ENCODE measurements around the gene MESD.
A peak's percentile ranks its signal among the peaks of the same experiment; 100 is the strongest.

The MESD gene

GRCh38 chr15:80934761-80935221 is 54.8 kb downstream of the MESD start:
- no peak for DNase-seq

DNA sequence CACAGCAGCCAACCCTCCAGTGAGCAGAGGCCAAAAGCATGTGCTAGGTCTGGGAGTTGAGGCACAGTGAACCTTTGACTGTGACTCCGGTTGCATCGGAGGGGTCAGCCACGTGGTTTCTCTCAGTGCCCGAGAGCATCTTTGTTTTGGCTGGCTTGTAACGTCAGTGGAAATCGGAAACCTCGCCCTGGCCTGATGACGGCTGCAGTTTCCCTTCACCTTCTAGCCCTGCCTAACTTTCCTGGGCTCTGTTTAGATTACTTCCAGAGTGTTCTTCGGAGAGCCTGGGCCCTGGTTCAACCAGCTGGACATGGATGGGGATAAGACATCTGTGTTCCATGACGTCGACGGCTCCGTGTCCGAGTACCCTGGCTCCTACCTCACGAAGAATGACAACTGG is 56.6 kb downstream of the MESD start:
- no peak for DNase-seq

DNA sequence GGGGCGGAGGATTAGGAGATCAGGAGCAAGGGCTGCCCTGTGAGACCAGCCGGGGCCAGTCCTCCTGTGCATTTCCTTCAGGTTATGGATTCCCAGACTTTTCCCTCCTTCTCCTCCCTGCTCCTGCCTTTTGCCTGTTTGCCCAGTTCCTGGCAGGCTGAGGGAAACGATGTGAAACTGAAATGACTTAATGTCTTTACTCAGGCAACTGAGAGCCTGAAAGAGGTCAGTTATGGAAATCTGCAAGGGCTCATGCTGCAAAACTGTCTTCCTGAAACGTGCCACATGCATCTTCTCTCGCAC is 57.2 kb downstream of the MESD start:
- DNase-seq, result no peak

DNA sequence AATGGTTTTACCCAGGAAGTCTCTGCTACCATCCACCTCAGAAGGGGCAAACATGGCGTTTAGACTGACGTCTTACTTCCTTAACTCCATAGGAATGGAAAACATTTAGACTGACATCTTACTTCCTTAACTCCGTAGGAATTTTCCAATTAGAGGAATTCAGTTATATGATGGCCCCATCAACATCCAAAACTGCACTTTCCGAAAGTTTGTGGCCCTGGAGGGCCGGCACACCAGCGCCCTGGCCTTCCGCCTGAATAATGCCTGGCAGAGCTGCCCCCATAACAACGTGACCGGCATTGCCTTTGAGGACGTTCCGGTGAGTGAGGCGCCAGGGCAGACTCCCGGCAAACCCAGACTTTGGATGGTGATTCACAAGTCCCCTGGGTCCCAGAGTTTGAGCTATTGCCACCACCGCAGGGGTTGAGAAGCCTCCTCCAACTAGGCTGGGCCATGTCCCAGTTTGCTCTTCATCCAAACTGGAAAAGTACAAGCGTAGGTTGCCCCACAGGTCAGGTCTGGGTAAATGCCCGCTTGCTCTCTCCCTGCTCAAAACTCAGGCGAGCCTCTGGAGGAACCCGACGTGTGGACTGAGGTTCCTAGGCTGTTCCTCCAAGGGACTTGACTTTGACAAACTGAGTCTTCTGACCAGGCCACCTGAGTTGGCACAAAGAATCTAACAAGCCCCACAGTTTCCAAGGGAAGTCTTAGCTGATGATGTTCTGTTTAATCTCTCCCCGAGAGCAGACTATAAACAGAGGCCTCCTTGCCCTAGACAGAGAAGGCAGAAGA is 57.7 kb downstream of the MESD start:
- DNase-seq, result no peak

- DNase-seq, result no peak
Observed at GRCh38 chr15:80931191-80931590, 58.4 kb downstream of the MESD start.

GRCh38 chr15:80929689-80930088 is 59.9 kb downstream of the MESD start:
- DNase-seq, result no peak

- no peak for DNase-seq
Observed at GRCh38 chr15:80929225-80929624, 60.4 kb downstream of the MESD start.

GRCh38 chr15:80926126-80926525 is 63.5 kb downstream of the MESD start:
- no peak for DNase-seq

DNA sequence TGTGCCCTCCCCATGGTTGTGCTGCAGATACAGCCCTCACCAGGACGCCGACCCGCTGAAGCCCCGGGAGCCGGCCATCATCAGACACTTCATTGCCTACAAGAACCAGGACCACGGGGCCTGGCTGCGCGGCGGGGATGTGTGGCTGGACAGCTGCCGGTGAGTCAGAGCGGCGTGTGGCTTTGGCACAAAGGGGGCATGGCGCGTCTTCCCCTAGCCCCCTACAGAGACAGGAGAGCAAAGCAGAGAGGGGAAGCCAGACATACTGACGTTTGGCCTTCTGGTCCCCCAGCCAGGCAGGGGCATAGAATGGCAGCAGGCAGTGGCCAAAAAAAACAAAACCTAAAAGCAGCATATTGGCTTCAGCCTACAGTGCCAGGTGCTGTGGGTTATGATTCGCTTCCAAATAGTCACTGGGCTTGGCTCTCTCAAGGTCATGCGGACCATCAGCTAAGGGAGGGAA is 64.0 kb downstream of the MESD start:
- DNase-seq, result no peak

DNA sequence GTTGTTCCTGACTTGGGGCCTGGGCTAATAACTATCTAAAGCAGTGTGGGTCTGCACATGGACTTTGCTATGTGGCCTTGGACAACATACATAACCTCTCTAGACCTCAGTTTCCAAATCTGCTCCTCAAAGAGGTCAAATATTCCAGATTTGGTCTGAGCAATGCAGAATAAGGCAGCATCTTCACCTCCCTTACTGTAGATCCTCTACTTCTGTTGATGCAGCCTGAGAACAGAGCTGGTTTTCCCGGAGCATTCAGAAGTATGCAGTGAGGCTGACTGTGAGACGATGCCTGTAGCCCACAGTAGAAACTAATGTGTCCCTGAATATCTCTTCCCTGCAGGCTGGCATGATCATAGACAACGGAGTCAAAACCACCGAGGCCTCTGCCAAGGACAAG is 65.3 kb downstream of the MESD start:
- no peak for DNase-seq

- no peak for DNase-seq
Observed at GRCh38 chr15:80923668-80924067, 66.0 kb downstream of the MESD start.

DNA sequence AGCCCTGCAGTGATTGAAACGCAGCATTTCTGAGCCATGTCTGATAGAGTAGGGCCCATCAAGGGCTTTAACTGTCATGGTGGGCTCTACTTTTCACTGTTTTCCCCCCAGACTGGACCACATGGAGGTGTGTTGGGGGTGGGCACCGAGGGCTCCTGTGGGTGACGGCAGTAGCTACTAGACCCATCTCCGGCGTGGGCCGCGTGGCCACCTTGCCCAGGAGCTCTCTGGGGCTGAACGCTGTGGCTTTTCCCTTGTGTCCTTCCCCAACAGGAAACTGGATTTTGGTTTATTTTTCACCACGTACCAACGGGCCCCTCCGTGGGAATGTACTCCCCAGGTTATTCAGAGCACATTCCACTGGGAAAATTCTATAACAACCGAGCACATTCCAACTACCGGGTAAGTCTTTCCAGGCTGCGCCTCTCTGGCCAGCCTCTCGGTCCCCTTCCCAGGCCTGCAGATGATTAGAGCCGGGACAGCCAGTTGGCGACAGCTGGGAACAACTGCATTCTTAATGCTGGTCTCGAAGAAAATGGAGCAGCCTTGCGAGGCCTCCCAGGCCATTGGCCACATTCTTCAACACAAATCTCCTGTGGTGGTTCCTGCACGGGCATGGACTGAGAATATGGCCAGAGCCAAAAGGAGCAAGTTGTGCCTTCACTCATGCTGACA is 67.7 kb downstream of the MESD start:
- DNase-seq, result no peak

DNA sequence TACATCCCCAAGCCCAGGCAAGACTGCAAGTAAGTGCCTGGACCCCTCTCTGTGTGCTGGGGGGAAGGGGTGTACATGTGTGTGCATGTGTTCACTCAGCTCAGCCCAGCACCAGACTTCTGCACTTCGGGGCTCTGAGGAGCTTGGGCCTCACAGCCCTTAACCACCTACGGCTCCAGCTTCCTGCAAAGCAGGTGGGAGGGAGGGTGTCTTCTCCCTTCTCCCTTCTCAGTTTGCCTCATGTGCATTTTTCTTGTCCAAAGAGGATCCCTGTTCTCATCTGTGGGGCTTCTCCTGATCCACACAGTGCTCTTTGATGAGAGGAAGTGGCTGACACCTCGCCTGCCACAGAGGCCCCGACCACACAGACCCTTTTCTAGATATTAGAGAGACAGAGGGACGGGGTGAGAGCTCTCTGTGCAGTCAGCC is 69.3 kb downstream of the MESD start:
- DNase-seq, result peak in 1 of 5 donors; percentile 41

DNA sequence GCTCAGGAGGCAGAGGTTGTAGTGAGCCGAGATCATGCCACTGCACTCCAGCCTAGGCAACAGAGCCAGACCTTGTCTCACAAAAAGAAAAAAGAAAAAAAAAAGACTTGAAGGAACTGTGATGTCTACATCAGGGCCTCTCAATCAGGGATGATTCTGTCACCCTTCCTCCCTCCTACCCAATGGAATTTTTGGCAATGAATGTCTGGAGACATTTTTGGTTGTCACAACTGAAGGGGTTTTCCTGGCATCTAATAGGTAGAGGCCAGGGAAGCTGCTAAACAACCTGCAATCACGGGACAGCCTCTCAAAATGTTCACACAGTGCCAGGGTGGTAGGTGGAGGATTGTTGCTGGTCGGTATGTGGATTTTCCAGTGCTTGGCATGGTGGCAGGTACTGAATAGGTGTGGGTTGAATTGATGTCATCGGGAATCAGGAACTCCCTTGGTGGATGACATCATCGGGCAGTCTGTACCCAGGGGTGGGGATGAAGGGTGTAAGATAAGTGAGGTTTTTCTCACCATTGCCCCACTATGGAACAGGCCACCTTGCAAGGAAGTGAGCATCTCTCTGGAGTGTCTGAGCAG is 71.3 kb downstream of the MESD start:
- no peak for DNase-seq

GRCh38 chr15:80916056-80916455 is 73.6 kb downstream of the MESD start:
- no peak for DNase-seq

DNA sequence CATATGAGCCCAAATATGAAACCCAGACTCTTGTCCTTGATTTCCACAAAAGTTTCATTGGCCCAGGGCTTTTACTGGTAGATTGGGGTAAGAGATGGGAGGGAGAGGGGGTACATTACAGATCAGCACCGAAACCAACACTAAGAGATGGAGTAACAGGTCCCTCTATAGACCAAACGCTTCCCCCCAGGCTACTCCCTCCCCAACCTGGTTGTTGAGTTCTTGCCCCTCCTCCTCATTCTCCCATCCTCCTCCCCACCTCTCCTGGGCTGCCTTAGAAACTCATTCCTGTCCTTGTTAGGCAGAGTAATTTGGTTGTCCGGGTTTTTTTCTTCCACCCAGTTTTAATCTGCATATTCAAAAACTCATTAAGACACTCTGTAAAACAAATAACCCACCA is 74.1 kb downstream of the MESD start:
- no peak for DNase-seq

- DNase-seq, result no peak
Observed at GRCh38 chr15:80913541-80913940, 76.1 kb downstream of the MESD start.

DNA sequence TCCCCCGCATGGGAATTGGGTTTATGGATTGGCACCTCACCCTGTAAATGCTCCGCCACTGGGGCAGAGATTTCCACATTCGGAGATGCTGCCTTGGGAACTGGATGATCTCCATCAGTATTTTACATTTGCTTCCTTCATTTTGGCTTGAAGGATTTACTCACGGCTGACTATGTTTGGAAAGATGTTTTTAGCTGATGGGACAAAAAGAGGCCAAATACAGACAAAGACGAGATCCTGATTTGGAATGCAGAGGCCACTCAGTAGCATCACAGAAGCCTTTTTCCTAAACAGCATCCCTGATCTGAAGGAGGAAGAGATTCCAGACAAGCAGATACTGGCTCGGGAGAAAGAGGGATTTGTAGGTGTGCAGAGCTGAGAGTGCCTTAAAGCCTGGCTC is 76.9 kb downstream of the MESD start:
- no peak for DNase-seq

DNA sequence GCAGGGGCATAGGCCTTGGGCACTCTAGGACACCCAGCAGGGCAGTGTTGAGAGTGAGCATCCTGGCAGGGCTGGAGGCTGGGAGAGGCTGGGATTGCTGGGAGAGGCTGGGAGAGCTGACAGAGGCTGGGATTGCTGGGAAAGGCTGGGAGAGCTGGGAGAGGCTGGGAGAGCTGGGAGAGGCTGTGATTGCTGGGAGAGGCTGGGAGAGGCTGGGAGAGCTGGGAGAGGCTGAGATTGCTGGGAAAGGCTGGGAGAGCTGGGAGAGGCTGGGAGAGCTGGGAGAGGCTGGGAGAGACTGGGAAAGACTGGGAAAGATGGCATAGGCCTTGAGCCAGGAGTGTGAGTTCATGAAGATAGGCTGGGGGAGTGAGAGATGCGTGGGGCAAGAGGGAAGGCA is 77.8 kb downstream of the MESD start:
- no peak for DNase-seq

DNA sequence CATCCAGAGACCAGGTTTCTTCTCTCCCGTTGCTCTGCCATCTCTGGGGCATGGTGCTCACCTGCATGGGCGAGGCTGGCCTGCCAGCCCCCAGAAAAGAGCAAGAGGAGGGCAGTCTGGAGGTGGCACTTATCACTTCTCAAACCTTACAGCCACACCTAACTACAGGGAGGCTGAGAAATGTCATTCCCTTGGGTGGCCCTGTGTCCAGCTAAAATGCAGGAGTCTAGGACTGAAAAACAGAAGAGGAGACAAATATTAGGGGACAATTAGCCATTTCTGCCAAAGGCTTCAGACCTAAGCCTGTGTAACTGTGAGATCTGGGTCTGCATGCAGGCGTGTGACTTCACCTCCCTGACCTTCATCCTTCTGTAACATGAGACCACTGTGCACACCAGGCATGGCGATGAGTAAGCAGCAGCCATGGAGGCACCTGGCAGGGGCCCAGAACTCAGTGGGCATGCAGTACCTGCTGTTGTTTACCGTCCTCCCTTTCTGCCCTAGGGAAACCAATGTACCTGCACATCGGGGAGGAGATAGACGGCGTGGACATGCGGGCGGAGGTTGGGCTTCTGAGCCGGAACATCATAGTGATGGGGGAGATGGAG is 83.4 kb downstream of the MESD start:
- no peak for DNase-seq

GRCh38 chr15:80904998-80905397 is 84.6 kb downstream of the MESD start:
- no peak for DNase-seq

GRCh38 chr15:80902298-80902801 is 87.3 kb downstream of the MESD start:
- DNase-seq, result no peak

GRCh38 chr15:80898040-80898439 is 91.6 kb downstream of the MESD start:
- DNase-seq, result no peak

All from T-helper 1 cell (primary cell).